Stimulated activated CD4-positive, alpha-beta T cell treated with anti-CD3 and anti-CD28 coated beads, Interleukin-4, amount 100 ng/mL, for 4 hours (primary cell): ENCODE data around the gene ARHGAP42.

Experiments used
- DNase-seq, 2 experiments: peaks; one replicate each; pipeline ENCODE4 v3.0.0-alpha.2; 2020

ARHGAP42 gene

GRCh38 chr11:100932474-100933100 is 245.5 kb downstream of the ARHGAP42 start:
- DNase-seq, result no peak

GRCh38 chr11:100936781-100937180 is 249.7 kb downstream of the ARHGAP42 start:
- no peak for DNase-seq

- DNase-seq, result no peak
Observed at GRCh38 chr11:100939571-100939970, 252.5 kb downstream of the ARHGAP42 start.

GRCh38 chr11:100940111-100940510 is 253.0 kb downstream of the ARHGAP42 start:
- DNase-seq, result no peak

- DNase-seq, result no peak
Observed at GRCh38 chr11:100941033-100941432, 253.9 kb downstream of the ARHGAP42 start.

GRCh38 chr11:100942016-100942415 is 254.9 kb downstream of the ARHGAP42 start:
- no peak for DNase-seq

GRCh38 chr11:100948936-100949335 is 261.8 kb downstream of the ARHGAP42 start:
- no peak for DNase-seq

- no peak for DNase-seq
Observed at GRCh38 chr11:100949443-100949842, 262.4 kb downstream of the ARHGAP42 start.

GRCh38 chr11:100955318-100955717 is 268.2 kb downstream of the ARHGAP42 start:
- no peak for DNase-seq

GRCh38 chr11:100956351-100956750 is 269.3 kb downstream of the ARHGAP42 start:
- DNase-seq, result no peak

- no peak for DNase-seq
Observed at GRCh38 chr11:100957499-100957898, 270.4 kb downstream of the ARHGAP42 start.

GRCh38 chr11:100961633-100962032 is 274.5 kb downstream of the ARHGAP42 start:
- DNase-seq, result no peak

- DNase-seq, result no peak
Observed at GRCh38 chr11:100963375-100963774, 276.3 kb downstream of the ARHGAP42 start.

- no peak for DNase-seq
Observed at GRCh38 chr11:100964435-100964834, 277.3 kb downstream of the ARHGAP42 start.

GRCh38 chr11:100965346-100965745 is 278.3 kb downstream of the ARHGAP42 start:
- no peak for DNase-seq

- no peak for DNase-seq
Observed at GRCh38 chr11:100966366-100966765, 279.3 kb downstream of the ARHGAP42 start.

GRCh38 chr11:100969008-100969407 is 281.9 kb downstream of the ARHGAP42 start:
- no peak for DNase-seq

GRCh38 chr11:100970283-100971164 is 283.4 kb downstream of the ARHGAP42 start:
- DNase-seq, result no peak

GRCh38 chr11:100972046-100972445 is 285.0 kb downstream of the ARHGAP42 start:
- DNase-seq, result no peak

GRCh38 chr11:100978442-100978841 is 291.4 kb downstream of the ARHGAP42 start:
- no peak for DNase-seq

- no peak for DNase-seq
Observed at GRCh38 chr11:100978939-100979338, 291.9 kb downstream of the ARHGAP42 start.

GRCh38 chr11:100980156-100980555 is 293.1 kb downstream of the ARHGAP42 start:
- no peak for DNase-seq

GRCh38 chr11:100981196-100981824 is 294.2 kb downstream of the ARHGAP42 start:
- no peak for DNase-seq

- DNase-seq, result no peak
Observed at GRCh38 chr11:100984668-100985067, 297.6 kb downstream of the ARHGAP42 start.
